GM19395 (cell line): ENCODE data around the gene KIF16B.

Source experiments
- ATAC-seq: cut with Tn5 transposase; IDR thresholded peaks from one replicate; pipeline ENCODE4 v1.9.1; 2021; ENCODE audit warnings: mild to moderate bottlenecking, moderate library complexity; ENCODE audit not compliant: unreplicated experiment

Gene KIF16B

DNA sequence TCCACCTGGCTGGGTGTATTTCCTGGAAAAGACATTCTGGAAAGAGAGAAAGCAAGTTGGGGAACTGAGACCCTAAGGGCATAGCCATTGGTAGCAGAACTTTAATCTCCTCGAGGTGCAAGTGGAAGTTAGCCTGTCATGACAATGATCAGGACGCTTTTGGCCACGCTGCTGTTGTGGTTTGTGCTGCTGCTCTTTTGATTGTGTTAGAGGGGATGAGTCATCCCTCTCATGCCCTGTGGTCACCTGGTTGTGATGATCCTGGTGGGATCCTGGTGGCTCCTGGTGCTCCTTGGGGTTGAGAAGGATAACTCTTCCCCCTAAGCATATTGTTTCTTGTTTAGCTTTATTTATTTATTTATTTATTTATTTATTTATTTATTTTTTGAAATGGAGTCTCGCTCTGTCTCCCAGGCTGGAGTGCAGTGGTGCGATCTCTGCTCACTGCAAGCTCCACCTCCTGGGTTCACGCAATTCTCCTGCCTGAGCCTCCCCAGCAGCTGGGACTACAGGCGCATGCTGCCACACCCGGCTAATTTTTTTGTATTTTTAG lies 350.3 kb downstream of the KIF16B start:
- ATAC-seq = no peak
